Bronchial epithelial cell (primary cell): Measurements from ENCODE around the gene SMAD7. TPM values are rescaled to one million over a fixed set of nuclear protein-coding genes. Genes with fewer than 3 reads are reported as not detected.

Experiments
- DNase-seq: peaks from one replicate; pipeline ENCODE4 v3.0.0-alpha.2; 2010; ENCODE audit warnings: low read depth
- FAIRE-seq: peaks from 2 replicates; lab custom pipeline; 2011; peaks lifted over from hg19 to GRCh38; lab: Jason Lieb, UNC
- H3K27me3 ChIP-seq: 2 replicates; pipeline ENCODE4 v1.5.1; 2011; ENCODE audit warnings: low read length; ENCODE audit not compliant: control insufficient read depth, insufficient read depth
- H3K36me3 ChIP-seq: 2 replicates; pipeline ENCODE4 v1.5.1; 2011; ENCODE audit warnings: low read length; ENCODE audit not compliant: control insufficient read depth, insufficient read depth
- H3K4me3 ChIP-seq: 2 replicates; pipeline ENCODE4 v1.5.1; 2011; ENCODE audit warnings: mild to moderate bottlenecking, low read depth, low read length, control low read depth
- total RNA-seq: library from RNA; depleted of rRNA; stranded (reverse); fragments of >200 nt; gene quantifications from 2 replicates; pipeline ENCODE4 v1.2.1, GENCODE V29; 2014
- TF ChIP-seq, protein P1 (sequence below): IDR thresholded peaks from 2 replicates; pipeline ENCODE4 v1.5.1; 2011; ENCODE audit warnings: mild to moderate bottlenecking, moderate library complexity, low read length, control low read depth, inconsistent platforms; ENCODE audit not compliant: insufficient read depth, severe bottlenecking

SMAD7 gene
- total RNA-seq, 1 donor from 2014 or later = 19.2 TPM

DNA sequence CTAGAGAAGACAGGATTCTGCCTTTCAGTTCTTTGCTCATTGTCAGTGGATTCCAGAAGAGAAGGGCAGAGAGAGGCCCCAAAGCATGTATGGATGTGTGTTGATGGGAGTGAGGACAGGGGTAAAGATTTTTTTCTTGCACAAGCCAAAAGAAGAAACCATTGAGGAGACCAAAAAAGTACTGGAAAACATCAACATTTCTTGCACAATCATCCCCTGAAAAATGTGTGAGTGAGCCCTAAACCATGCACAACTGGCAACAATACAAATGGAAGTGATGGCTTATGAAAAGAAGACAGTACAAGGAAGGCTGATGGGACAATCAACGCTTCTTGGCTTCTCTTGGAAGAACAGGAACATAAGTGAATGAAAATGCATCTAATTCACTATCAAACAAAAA is 5.6 kb upstream of the SMAD7 start:
- Histone ChIP-seq H3K36me3 (no peaks in the 10 kb centered on the region), H3K4me3 (no peak overlapping the region), H3K27me3 (no peaks in the 10 kb centered on the region)
- TF ChIP-seq, protein P1, sequence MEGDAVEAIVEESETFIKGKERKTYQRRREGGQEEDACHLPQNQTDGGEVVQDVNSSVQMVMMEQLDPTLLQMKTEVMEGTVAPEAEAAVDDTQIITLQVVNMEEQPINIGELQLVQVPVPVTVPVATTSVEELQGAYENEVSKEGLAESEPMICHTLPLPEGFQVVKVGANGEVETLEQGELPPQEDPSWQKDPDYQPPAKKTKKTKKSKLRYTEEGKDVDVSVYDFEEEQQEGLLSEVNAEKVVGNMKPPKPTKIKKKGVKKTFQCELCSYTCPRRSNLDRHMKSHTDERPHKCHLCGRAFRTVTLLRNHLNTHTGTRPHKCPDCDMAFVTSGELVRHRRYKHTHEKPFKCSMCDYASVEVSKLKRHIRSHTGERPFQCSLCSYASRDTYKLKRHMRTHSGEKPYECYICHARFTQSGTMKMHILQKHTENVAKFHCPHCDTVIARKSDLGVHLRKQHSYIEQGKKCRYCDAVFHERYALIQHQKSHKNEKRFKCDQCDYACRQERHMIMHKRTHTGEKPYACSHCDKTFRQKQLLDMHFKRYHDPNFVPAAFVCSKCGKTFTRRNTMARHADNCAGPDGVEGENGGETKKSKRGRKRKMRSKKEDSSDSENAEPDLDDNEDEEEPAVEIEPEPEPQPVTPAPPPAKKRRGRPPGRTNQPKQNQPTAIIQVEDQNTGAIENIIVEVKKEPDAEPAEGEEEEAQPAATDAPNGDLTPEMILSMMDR = no peak
- no peak for FAIRE-seq
- DNase-seq = peak; percentile 66

DNA sequence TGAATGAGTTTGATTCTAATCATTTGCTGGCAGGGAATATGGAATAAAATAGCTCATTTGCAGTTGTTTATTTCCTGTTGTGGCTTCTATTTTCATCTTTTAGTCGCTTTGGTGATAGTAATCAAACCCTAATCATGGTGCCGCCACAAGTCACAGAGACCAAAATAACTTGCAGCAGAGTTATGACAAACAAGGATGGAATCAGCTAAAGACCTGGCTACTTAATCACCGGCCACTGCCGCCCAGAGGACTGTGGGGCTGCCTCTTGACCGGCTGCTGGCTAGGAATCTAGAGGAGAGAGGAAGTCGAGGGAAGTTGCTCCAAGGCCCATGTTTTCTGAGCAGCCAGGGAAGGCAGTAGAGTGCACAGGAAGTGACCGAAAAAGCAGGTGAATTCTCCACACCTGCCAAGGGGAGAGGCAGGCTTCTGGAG is 5.1 kb upstream of the SMAD7 start:
- peak; percentile 63 for DNase-seq
- TF ChIP-seq, protein P1 = peak; percentile 4
- no peaks in the 10 kb centered on the region for H3K27me3 ChIP-seq
- H3K4me3 ChIP-seq = no peak overlapping the region
- H3K36me3 ChIP-seq = no peaks in the 10 kb centered on the region
- no peak for FAIRE-seq

DNA sequence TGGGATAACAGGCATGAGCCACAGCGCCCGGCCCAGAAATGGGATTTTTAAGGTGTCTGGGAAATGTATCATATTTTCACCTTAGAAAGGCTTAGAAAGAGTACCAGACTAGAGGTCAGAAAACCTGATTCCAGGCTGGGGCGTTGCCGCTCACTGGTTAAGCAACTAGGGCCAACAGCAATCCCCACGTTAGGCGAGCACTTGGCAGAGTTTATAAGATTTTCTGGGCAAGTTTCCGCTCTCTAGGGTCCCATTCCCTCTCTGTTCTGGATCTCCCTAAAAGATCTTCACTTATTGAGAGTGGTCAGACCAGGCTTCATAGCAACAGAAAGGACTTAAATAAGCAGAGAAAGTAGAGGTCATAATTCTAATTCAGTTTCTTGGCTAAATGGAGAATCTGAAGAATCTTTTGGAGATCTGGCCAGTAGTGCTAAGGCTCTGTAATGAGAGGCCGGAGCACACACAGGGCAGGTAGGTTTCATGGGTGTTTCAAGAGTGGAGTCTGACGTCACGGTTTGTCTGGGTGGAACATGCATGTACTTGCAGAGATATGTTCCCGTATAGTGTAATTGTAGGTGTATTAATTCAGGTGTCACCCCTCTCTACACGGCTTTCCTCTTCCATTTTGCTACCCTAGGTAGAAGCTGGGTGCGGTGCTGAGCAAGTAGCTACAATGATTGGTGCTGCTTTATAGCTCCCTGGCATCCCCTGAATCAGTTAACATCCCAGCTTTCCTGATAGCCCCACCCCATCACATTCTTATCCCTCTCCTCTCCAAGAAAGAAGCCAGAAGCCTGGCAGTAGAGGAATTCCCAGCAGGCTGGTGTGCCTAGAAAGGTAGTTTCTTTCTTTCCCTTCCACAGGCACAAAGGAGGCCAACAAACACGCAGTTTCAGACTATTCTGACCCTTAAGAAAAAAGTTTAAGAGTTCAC is 4.4 kb upstream of the SMAD7 start:
- Histone ChIP-seq H3K36me3 (no peaks in the 10 kb centered on the region), H3K4me3 (no peak overlapping the region), H3K27me3 (no peaks in the 10 kb centered on the region)
- TF ChIP-seq, protein P1 = no peak
- FAIRE-seq = peak; percentile 88
- peak; percentile 99 for DNase-seq

DNA sequence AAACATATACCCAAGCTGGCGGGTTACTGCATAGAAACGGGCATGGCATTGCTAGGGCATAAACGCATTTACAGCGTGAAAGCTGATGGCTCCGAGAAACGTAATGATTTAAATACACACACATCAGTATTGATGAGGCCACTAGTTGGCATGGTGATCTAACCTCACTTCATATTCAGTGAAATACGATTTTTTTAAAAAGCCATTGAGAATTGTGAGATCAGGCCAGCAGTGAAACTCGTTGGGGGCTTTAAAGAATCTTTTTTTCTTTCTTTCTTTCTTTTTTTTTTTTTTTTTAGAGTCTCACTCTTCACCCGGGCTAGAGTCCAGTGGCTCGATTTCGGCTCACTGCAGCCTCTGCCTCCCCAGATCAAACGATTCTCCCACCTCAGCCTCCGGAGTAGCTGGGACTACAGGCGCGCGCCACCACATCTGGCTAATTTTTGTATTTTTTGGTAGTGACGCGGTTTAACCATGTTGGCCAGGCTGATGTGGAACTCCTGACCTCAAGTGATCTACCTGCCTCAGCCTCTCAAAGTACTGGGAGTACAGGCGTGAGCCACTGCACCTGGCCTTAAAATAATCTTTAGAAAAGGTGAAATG is 2.4 kb upstream of the SMAD7 start:
- peak overlapping the region; percentile 57 for H3K4me3 ChIP-seq
- FAIRE-seq = no peak
- TF ChIP-seq, protein P1 = no peak

DNA sequence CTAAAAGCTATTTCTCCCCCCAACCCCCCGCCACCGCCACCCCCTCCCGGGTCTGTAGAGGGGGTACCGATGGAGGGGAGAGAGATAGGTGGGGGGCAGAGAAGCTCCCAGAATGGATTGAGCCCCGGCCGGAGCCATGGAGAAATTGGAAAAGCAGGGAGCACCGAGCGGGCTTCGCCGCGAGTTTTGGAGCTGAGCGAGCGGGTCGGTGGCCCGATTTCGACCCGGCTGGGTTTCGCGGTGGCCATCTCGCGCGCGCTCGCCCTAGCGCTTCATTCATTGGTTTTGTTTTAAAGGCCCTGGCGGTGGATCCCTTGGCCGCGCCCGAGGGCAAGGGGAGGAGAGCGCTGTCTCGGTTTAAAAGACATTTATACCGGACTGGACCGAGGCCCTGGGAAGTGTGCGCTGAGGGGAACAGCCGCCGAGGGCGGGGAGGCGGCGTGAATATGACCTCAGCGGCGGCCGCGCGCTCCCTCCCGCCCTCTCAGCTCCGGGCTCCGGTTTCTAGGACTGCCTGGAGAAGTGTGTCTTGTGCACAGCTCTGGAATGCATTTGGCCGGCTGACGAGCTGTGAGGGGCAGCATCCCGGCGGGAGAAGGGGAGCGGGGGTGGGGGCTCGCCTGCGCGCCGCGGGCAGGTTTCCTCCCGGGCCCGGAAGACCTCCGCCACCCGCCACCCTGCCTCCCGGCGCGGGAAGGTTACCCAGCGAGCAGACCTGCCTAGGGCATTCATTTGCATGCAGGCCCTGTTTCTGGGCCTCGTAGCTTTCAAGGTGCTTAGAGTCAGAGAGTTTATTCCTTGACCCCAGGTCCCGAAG is 1.7 kb upstream of the SMAD7 start:
- FAIRE-seq (no peak), DNase-seq (peak; percentile 63)
- peak overlapping the region; percentile 57 for H3K4me3 ChIP-seq
- H3K36me3 ChIP-seq = peaks cover 1% of the 10 kb centered on the region
- TF ChIP-seq, protein P1 = no peak
- H3K27me3 ChIP-seq = no peaks in the 10 kb centered on the region

More for the DNA sequence above, 2.4 kb upstream of the SMAD7 start:
- DNase-seq = no peak
- peaks cover 1% of the 10 kb centered on the region for H3K36me3 ChIP-seq
- H3K27me3 ChIP-seq = no peaks in the 10 kb centered on the region
